Transverse colon (tissue), 4 donors: Measurements from ENCODE around the gene ZRANB2. TPM values are rescaled to one million over a fixed set of nuclear protein-coding genes. Genes with fewer than 3 reads are reported as not detected.

Source experiments
- DNase-seq: peaks from one replicate; pipeline ENCODE4 v3.0.0-alpha.2; 2019
- H3K27ac ChIP-seq, 4 donors: fragments of 200-600 bp; sonication (generic); 2 replicates each; pipeline ENCODE4 v1.5.1; 2016 to 2018; ENCODE audit warnings: inconsistent platforms in 4 of 4
- H3K27me3 ChIP-seq: fragments of 200-600 bp; sonication (generic); 2 replicates; pipeline ENCODE4 v1.5.1; 2017; ENCODE audit warnings: inconsistent platforms
- H3K36me3 ChIP-seq, 4 donors: fragments of 200-600 bp; sonication (generic); 2 replicates each; pipeline ENCODE4 v1.5.1; 2017 to 2019; ENCODE audit warnings: inconsistent platforms in 4 of 4
- H3K4me1 ChIP-seq, 4 donors: fragments of 200-600 bp; sonication (generic); 2 replicates each; pipeline ENCODE4 v1.5.1; 2017 to 2020; ENCODE audit warnings: inconsistent platforms in 4 of 4
- H3K4me3 ChIP-seq, 4 donors: fragments of 200-600 bp; sonication (generic); 1 replicate in 1 of 4; 2 replicates in 3 of 4; pipeline versions ENCODE4 v1.5.1 to v1.6.1; 2017 to 2019; ENCODE audit warnings: inconsistent platforms in 4 of 4
- H3K9me3 ChIP-seq, 2 donors: fragments of 200-600 bp; sonication (generic); 2 replicates each; pipeline ENCODE4 v1.5.1; 2017 to 2019; ENCODE audit warnings: inconsistent platforms in 2 of 2
- CTCF ChIP-seq, 5 experiments: fragments of 200-600 bp in 3 of 5; fragments of 450-650 bp in 2 of 5; sonication (generic) in 3 of 5; IDR thresholded peaks; 1 replicate in 2 of 5; 2 replicates in 3 of 5; pipeline ENCODE4 v1.5.1; 2016 to 2017; ENCODE audit warnings: antibody characterized with exemption in 5 of 5, inconsistent platforms in 3 of 5, mild to moderate bottlenecking in 2 of 5, moderate library complexity in 1 of 5
- EP300 ChIP-seq: sonication (generic); formaldehyde crosslinking; IDR thresholded peaks from one replicate; pipeline ENCODE4 v1.6.1; 2017; ENCODE audit warnings: antibody characterized with exemption, low read depth
- POLR2A ChIP-seq: fragments of 450-650 bp; IDR thresholded peaks from one replicate; pipeline ENCODE4 v1.6.1; 2016; ENCODE audit warnings: antibody characterized with exemption, mild to moderate bottlenecking, moderate library complexity
- POLR2AphosphoS5 ChIP-seq, 3 donors: sonication (generic); formaldehyde crosslinking; IDR thresholded peaks; one replicate each; pipeline ENCODE4 v1.6.1; 2016; ENCODE audit warnings: antibody characterized with exemption in 3 of 3
- WGBS, 2 donors: methylation state at CpG; one replicate each; pipeline ENCODE4 v1.1.5; 2018; ENCODE audit warnings: low coverage in 1 of 2; 5-methylcytosine and 5-hydroxymethylcytosine counted together
- in situ Hi-C, 4 donors: fragments of 200-750 bp; cut with MboI; loops; one replicate each; pipeline versions ENCODE4 v1.15.0 to v1.15.1; 2017; ENCODE audit warnings: low sequenced_read_pairs in 3 of 4, low pct_ligation_motif_present in 1 of 4, low pct_unique_long_range_greater_than_20kb in 1 of 4
- intact Hi-C: fragments of 100-400 bp; cut with DNase I; formaldehyde crosslinking; loops from one replicate; pipeline ENCODE4 v1.15.1; 2023; ENCODE audit warnings: low total_unique reads
- total RNA-seq, 4 donors: library from RNA; depleted of rRNA; stranded (reverse); fragments of >200 nt; gene quantifications; one replicate each; pipeline ENCODE4 v1.1.0, GENCODE V29; 2016

Gene ZRANB2
- total RNA-seq, 4 donors from 2014 or later: 90.9 to 352 (median 187) TPM

- Histone ChIP-seq H3K4me1 (peaks cover 0 to 22% (median 9%) of the 10 kb centered on the region in 4 donors), H3K9me3 (no peaks in the 10 kb centered on the region), H3K36me3 (no peaks in the 10 kb centered on the region), H3K27ac (peak overlapping the region in 1 of 4 donors; percentile 17), H3K4me3 (peak overlapping the region in 1 of 4 donors; percentile 5), H3K27me3 (peaks cover 57% of the 10 kb centered on the region)
- in situ Hi-C loops (loop anchor here in 3 of 4 donors (10.0 to 25.0 kb wide), 4 partner anchors 351 to 521 kb away; no protein-coding TSS in a partner anchor), intact Hi-C loops (loop anchor here (5.0 kb wide), 2 partner anchors 358 to 513 kb away; no protein-coding TSS in a partner anchor)
- no peak for DNase-seq
- no peak for TF ChIP-seq CTCF (IDR thresholded peaks at IDR 0.05)
- TF ChIP-seq EP300: no peak
- no peak for TF ChIP-seq POLR2A
- TF ChIP-seq POLR2AphosphoS5 (IDR thresholded peaks at IDR 0.05): no peak
- WGBS, 2 donors: 71 to 74% methylated on average over 5 to 16 of the region's 16 CpGs
Observed at GRCh38 chr1:71045463-71046028, 35.3 kb downstream of the ZRANB2 start.

GRCh38 chr1:71044833-71045232 lies 36.0 kb downstream of the ZRANB2 start:
- Histone ChIP-seq H3K4me1 (peaks cover 0 to 22% (median 9%) of the 10 kb centered on the region in 4 donors), H3K36me3 (no peaks in the 10 kb centered on the region), H3K27me3 (peaks cover 57% of the 10 kb centered on the region), H3K27ac (no peak overlapping the region), H3K9me3 (no peaks in the 10 kb centered on the region), H3K4me3 (peak overlapping the region in 1 of 4 donors; percentile 5)
- in situ Hi-C loops: loop anchor here in 3 of 4 donors (10.0 to 25.0 kb wide), 4 partner anchors 350 to 520 kb away; no protein-coding TSS in a partner anchor
- WGBS, 2 donors: 62 to 80% methylated on average over 1 of the region's 1 CpG
- no peak for DNase-seq
- TF ChIP-seq EP300 (no peak), POLR2AphosphoS5 (IDR thresholded peaks at IDR 0.05) (no peak), POLR2A (no peak), CTCF (IDR thresholded peaks at IDR 0.05) (no peak)
- intact Hi-C loops: loop anchor here (5.0 kb wide), 2 partner anchors 358 to 513 kb away; no protein-coding TSS in a partner anchor

GRCh38 chr1:71043065-71043464 lies 37.8 kb downstream of the ZRANB2 start:
- TF ChIP-seq EP300 (no peak), POLR2A (no peak), CTCF (IDR thresholded peaks at IDR 0.05) (no peak), POLR2AphosphoS5 (IDR thresholded peaks at IDR 0.05) (no peak)
- Histone ChIP-seq H3K27me3 (peaks cover 41% of the 10 kb centered on the region), H3K27ac (peak overlapping the region in 1 of 4 donors; percentile 48), H3K9me3 (no peaks in the 10 kb centered on the region), H3K4me3 (no peak overlapping the region), H3K4me1 (peaks cover 0 to 18% (median 8%) of the 10 kb centered on the region in 4 donors), H3K36me3 (no peaks in the 10 kb centered on the region)
- intact Hi-C loops (no loop called here), in situ Hi-C loops (loop anchor here in 3 of 4 donors (10.0 to 25.0 kb wide), 4 partner anchors 348 to 518 kb away; no protein-coding TSS in a partner anchor)
- no peak for DNase-seq

GRCh38 chr1:71041806-71042205 lies 39.0 kb downstream of the ZRANB2 start:
- H3K27ac ChIP-seq: peak overlapping the region in 1 of 4 donors; percentile 48
- intact Hi-C loops: no loop called here
- H3K4me3 ChIP-seq: no peak overlapping the region
- WGBS, 2 donors: 72% methylated on average over 2 of the region's 2 CpGs; no CpG with 5 or more reads in 1 of the 2 donors
- no peaks in the 10 kb centered on the region for H3K36me3 ChIP-seq
- in situ Hi-C loops: loop anchor here in 3 of 4 donors (10.0 to 25.0 kb wide), 4 partner anchors 347 to 517 kb away; no protein-coding TSS in a partner anchor
- DNase-seq: no peak
- no peak for TF ChIP-seq EP300
- no peak for TF ChIP-seq CTCF (IDR thresholded peaks at IDR 0.05)
- TF ChIP-seq POLR2AphosphoS5 (IDR thresholded peaks at IDR 0.05): no peak
- TF ChIP-seq POLR2A: no peak
- H3K9me3 ChIP-seq: no peaks in the 10 kb centered on the region
- peaks cover 29% of the 10 kb centered on the region for H3K27me3 ChIP-seq
- H3K4me1 ChIP-seq: peaks cover 0 to 5% (median 2%) of the 10 kb centered on the region in 4 donors
